Measurements from ENCODE around the gene CPEB4.

CPEB4 gene

GRCh38 chr5:173859408-173860159, 28.6 kb upstream of the CPEB4 start:
- DNase-seq = no peak

- no peak for DNase-seq
Measured at GRCh38 chr5:173862047-173862477, 26.1 kb upstream of the CPEB4 start.

GRCh38 chr5:173863359-173863758, 24.8 kb upstream of the CPEB4 start:
- no peak for DNase-seq

GRCh38 chr5:173864126-173865050, 23.8 kb upstream of the CPEB4 start:
- DNase-seq = no peak

- no peak for DNase-seq
Measured at GRCh38 chr5:173866243-173866857, 21.8 kb upstream of the CPEB4 start.

- no peak for DNase-seq
Measured at GRCh38 chr5:173866858-173867679, 21.1 kb upstream of the CPEB4 start.

- no peak for DNase-seq
Measured at GRCh38 chr5:173868096-173868880, 19.9 kb upstream of the CPEB4 start.

- DNase-seq = no peak
Measured at GRCh38 chr5:173869316-173869715, 18.8 kb upstream of the CPEB4 start.

GRCh38 chr5:173872957-173873305, 15.2 kb upstream of the CPEB4 start:
- no peak for DNase-seq

GRCh38 chr5:173873306-173873922, 14.7 kb upstream of the CPEB4 start:
- DNase-seq = no peak

GRCh38 chr5:173875189-173875588, 13.0 kb upstream of the CPEB4 start:
- no peak for DNase-seq

GRCh38 chr5:173878224-173878967, 9.8 kb upstream of the CPEB4 start:
- no peak for DNase-seq

- no peak for DNase-seq
Measured at GRCh38 chr5:173880306-173880985, 7.7 kb upstream of the CPEB4 start.

GRCh38 chr5:173881811-173882575, 6.2 kb upstream of the CPEB4 start:
- no peak for DNase-seq

- no peak for DNase-seq
Measured at GRCh38 chr5:173882632-173883031, 5.5 kb upstream of the CPEB4 start.

- DNase-seq = no peak
Measured at GRCh38 chr5:173883347-173883924, 4.7 kb upstream of the CPEB4 start.

GRCh38 chr5:173884402-173885053, 3.6 kb upstream of the CPEB4 start:
- DNase-seq = no peak

- DNase-seq = no peak
Measured at GRCh38 chr5:173885054-173885443, 3.1 kb upstream of the CPEB4 start.
